PFSK-1 (cell line): Measurements from ENCODE around the gene LDB3.

ENCODE experiments used
- POLR2AphosphoS5 ChIP-seq: IDR thresholded peaks from 2 replicates; pipeline ENCODE4 v1.6.1; 2012; ENCODE audit warnings: low read depth, mild to moderate bottlenecking, control low read depth, low read length, moderate library complexity
- REST ChIP-seq, 2 experiments: IDR thresholded peaks; 2 replicates each; pipeline versions ENCODE4 v1.6.1 to v1.8.0; 2011 to 2012; ENCODE audit warnings: low read depth in 2 of 2, low read length in 2 of 2, control low read depth in 1 of 2, inconsistent platforms in 1 of 2, mild to moderate bottlenecking in 1 of 2, moderate library complexity in 1 of 2; ENCODE audit not compliant: insufficient read depth in 1 of 2
- SIN3A ChIP-seq: IDR thresholded peaks from 2 replicates; pipeline ENCODE4 v1.6.1; 2012; ENCODE audit warnings: mild to moderate bottlenecking, low read length, moderate library complexity, borderline replicate concordance; ENCODE audit not compliant: insufficient read depth
- TAF1 ChIP-seq: IDR thresholded peaks from 2 replicates; pipeline ENCODE4 v1.6.1; 2012; ENCODE audit warnings: low read length, control low read depth, borderline replicate concordance; ENCODE audit not compliant: insufficient read depth

GRCh38 chr10:86705905-86706304 lies 37.6 kb downstream of the LDB3 start:
- TF ChIP-seq TAF1 (no peak), POLR2AphosphoS5 (no peak), REST (IDR thresholded peaks at IDR 0.05; ENCODE audit: insufficient read depth in 1 of 2, low read depth in 2 of 2, low read length in 2 of 2) (no peak), SIN3A (no peak)
